Calu3 (cell line): Measurements from ENCODE around the gene SH3RF2. TPM values are rescaled to one million over a fixed set of nuclear protein-coding genes. Genes with fewer than 3 reads are reported as not detected.

Experiments
- BruUV-seq: library from RNA; stranded (reverse); fragments of 400-500 nt; replicated peaks from 2 replicates; lab custom pipeline; 2021; lab: Mats Ljungman, UMichigan
- CTCF ChIA-PET: fragments of 300-600 bp; sonication (Branson Sonifier 250); formaldehyde crosslinking; loops from one replicate; lab custom pipeline; 2022; ENCODE audit warnings: antibody characterized with exemption; lab: Charles Lee
- DNase-seq: peaks from one replicate; pipeline ENCODE4 v3.0.0; 2022
- H3K27ac Mint-ChIP-seq: one replicate; pipeline ENCODE4 v1.8.0; 2022; ENCODE audit warnings: mixed read lengths; ENCODE audit not compliant: unreplicated experiment
- H3K27me3 Mint-ChIP-seq: one replicate; pipeline ENCODE4 v1.8.0; 2022; ENCODE audit warnings: mixed read lengths; ENCODE audit not compliant: unreplicated experiment
- H3K36me3 Mint-ChIP-seq: one replicate; pipeline ENCODE4 v1.8.0; 2022; ENCODE audit warnings: mild to moderate bottlenecking, moderate library complexity, mixed read lengths; ENCODE audit not compliant: insufficient read depth, unreplicated experiment
- H3K4me1 Mint-ChIP-seq: one replicate; pipeline ENCODE4 v1.8.0; 2022; ENCODE audit warnings: mild to moderate bottlenecking, low read depth, mixed read lengths; ENCODE audit not compliant: unreplicated experiment
- H3K4me3 Mint-ChIP-seq: one replicate; pipeline ENCODE4 v1.8.0; 2022; ENCODE audit warnings: mild to moderate bottlenecking, low read depth, moderate library complexity, mixed read lengths; ENCODE audit not compliant: unreplicated experiment
- H3K9me3 Mint-ChIP-seq: one replicate; pipeline ENCODE4 v1.8.0; 2022; ENCODE audit warnings: low read depth, mixed read lengths; ENCODE audit not compliant: unreplicated experiment
- CTCF ChIP-seq: fragments of 200-600 bp; IDR thresholded peaks from one replicate; pipeline ENCODE4 v1.8.0; 2022; ENCODE audit warnings: antibody characterized with exemption; ENCODE audit not compliant: unreplicated experiment
- intact Hi-C: fragments of 100-400 bp; cut with micrococcal nuclease; formaldehyde crosslinking; loops from one replicate; pipeline ENCODE4 v1.10.0; 2022; ENCODE audit not compliant: unreplicated experiment
- total RNA-seq: library from RNA; stranded (reverse); gene quantifications from 2 replicates; pipeline ENCODE4 v1.2.3, GENCODE V29; 2022

The SH3RF2 gene
- total RNA-seq, 1 experiment from 2014 or later = 21.9 TPM

- peaks cover 8% of the 10 kb centered on the region for H3K4me1 Mint-ChIP-seq
These were observed 15.2 kb upstream of the SH3RF2 start for GRCh38 chr5:145921211-145921610.

GRCh38 chr5:145922059-145922458, 14.3 kb upstream of the SH3RF2 start:
- H3K27ac Mint-ChIP-seq = no peak overlapping the region
- no peak for DNase-seq
- TF ChIP-seq CTCF = no peak
- H3K4me1 Mint-ChIP-seq = peaks cover 5% of the 10 kb centered on the region
- intact Hi-C loops = no loop called here
- CTCF ChIA-PET = no interaction called here
- no peaks in the 10 kb centered on the region for H3K9me3 Mint-ChIP-seq
- H3K4me3 Mint-ChIP-seq = no peak overlapping the region
- no peaks in the 10 kb centered on the region for H3K27me3 Mint-ChIP-seq
- BruUV-seq = no TSS peak
- H3K36me3 Mint-ChIP-seq = no peaks in the 10 kb centered on the region

More at GRCh38 chr5:145921211-145921610, 15.2 kb upstream of the SH3RF2 start:
- Mint-ChIP-seq H3K9me3 (no peaks in the 10 kb centered on the region), H3K27me3 (no peaks in the 10 kb centered on the region), H3K36me3 (no peaks in the 10 kb centered on the region), H3K4me3 (no peak overlapping the region), H3K27ac (no peak overlapping the region)
- no TSS peak for BruUV-seq
- TF ChIP-seq CTCF = no peak
- CTCF ChIA-PET = no interaction called here
- intact Hi-C loops = no loop called here
- DNase-seq = no peak

GRCh38 chr5:145923405-145923804, 13.0 kb upstream of the SH3RF2 start:
- H3K4me3 Mint-ChIP-seq = no peak overlapping the region
- no peaks in the 10 kb centered on the region for H3K9me3 Mint-ChIP-seq
- DNase-seq = no peak
- intact Hi-C loops = no loop called here
- CTCF ChIA-PET = no interaction called here
- no peaks in the 10 kb centered on the region for H3K27me3 Mint-ChIP-seq
- no peak overlapping the region for H3K27ac Mint-ChIP-seq
- no peaks in the 10 kb centered on the region for H3K4me1 Mint-ChIP-seq
- H3K36me3 Mint-ChIP-seq = no peaks in the 10 kb centered on the region
- no peak for TF ChIP-seq CTCF
- no TSS peak for BruUV-seq

GRCh38 chr5:145924849-145925248, 11.5 kb upstream of the SH3RF2 start:
- intact Hi-C loops = no loop called here
- no peak overlapping the region for H3K4me3 Mint-ChIP-seq
- no peaks in the 10 kb centered on the region for H3K4me1 Mint-ChIP-seq
- no peaks in the 10 kb centered on the region for H3K27me3 Mint-ChIP-seq
- no peak for TF ChIP-seq CTCF
- no TSS peak for BruUV-seq
- no peaks in the 10 kb centered on the region for H3K36me3 Mint-ChIP-seq
- no peak overlapping the region for H3K27ac Mint-ChIP-seq
- DNase-seq = no peak
- CTCF ChIA-PET = interaction anchor here (0.6 kb wide), 1 partner anchor 37 kb away, joined by 3 read pairs; no protein-coding TSS in a partner anchor
- no peaks in the 10 kb centered on the region for H3K9me3 Mint-ChIP-seq
